HepG2 (cell line): ENCODE data around the gene ZNF485. TPM values are rescaled to one million over a fixed set of nuclear protein-coding genes. Genes with fewer than 3 reads are reported as not detected.

Source experiments
- CBX2 ChIP-seq, 2 experiments: fragments of 200-600 bp in 1 of 2; sonication (generic); formaldehyde crosslinking in 1 of 2; IDR thresholded peaks; 2 replicates each; pipeline versions ENCODE4 v1.7.0 to v1.8.1; 2018 to 2022; ENCODE audit warnings: low read depth in 2 of 2, low read length in 1 of 2, mild to moderate bottlenecking in 1 of 2, missing genetic modification reagents in 1 of 2
- CEBPB ChIP-seq: IDR thresholded peaks from 2 replicates; pipeline ENCODE4 v1.6.1; 2011; ENCODE audit warnings: low read depth, low read length, improper control_type of control experiment, borderline replicate concordance
- CREB1 ChIP-seq, 2 experiments: fragments of 450-650 bp in 1 of 2; IDR thresholded peaks; 2 replicates each; pipeline ENCODE4 v1.6.1; 2016 to 2017; ENCODE audit warnings: control low read depth in 1 of 2, mild to moderate bottlenecking in 1 of 2, missing compliant biosample characterization in 1 of 2, missing genetic modification characterization in 1 of 2
- CREBL2 ChIP-seq: sonication (generic); formaldehyde crosslinking; IDR thresholded peaks from 2 replicates; pipeline ENCODE4 v1.8.1; 2023; ENCODE audit warnings: missing genetic modification reagents, mild to moderate bottlenecking, borderline replicate concordance
- HDAC1 ChIP-seq: sonication (generic); formaldehyde crosslinking; IDR thresholded peaks from 2 replicates; pipeline ENCODE4 v1.5.1; 2020; ENCODE audit warnings: mild to moderate bottlenecking, missing genetic modification reagents
- KDM2A ChIP-seq: sonication (generic); formaldehyde crosslinking; IDR thresholded peaks from 2 replicates; pipeline ENCODE4 v1.4.0; 2020; ENCODE audit warnings: low read depth, missing genetic modification reagents, borderline replicate concordance
- MYC ChIP-seq: sonication (generic); formaldehyde crosslinking; IDR thresholded peaks from 2 replicates; pipeline ENCODE4 v1.9.0; 2021; ENCODE audit warnings: missing genetic modification reagents, borderline replicate concordance
- SIN3B ChIP-seq: fragments of 150-350 bp; IDR thresholded peaks from 2 replicates; pipeline ENCODE4 v1.6.1; 2014; ENCODE audit warnings: low read length
- SIX4 ChIP-seq: sonication (generic); formaldehyde crosslinking; IDR thresholded peaks from 2 replicates; pipeline ENCODE4 v1.4.0; 2020; ENCODE audit warnings: missing genetic modification reagents
- TCF12 ChIP-seq, 2 experiments: fragments of 450-650 bp in 1 of 2; sonication (generic) in 1 of 2; formaldehyde crosslinking in 1 of 2; IDR thresholded peaks; 2 replicates each; pipeline versions ENCODE4 v1.6.1 to v1.8.0; 2017 to 2022; ENCODE audit warnings: antibody characterized with exemption in 1 of 2, mild to moderate bottlenecking in 1 of 2, missing genetic modification reagents in 1 of 2, moderate library complexity in 1 of 2
- TERF1 ChIP-seq: sonication (generic); formaldehyde crosslinking; IDR thresholded peaks from 2 replicates; pipeline ENCODE4 v1.8.0; 2022; ENCODE audit warnings: mild to moderate bottlenecking, missing genetic modification reagents, moderate library complexity
- THAP8 ChIP-seq: sonication (generic); formaldehyde crosslinking; IDR thresholded peaks from 2 replicates; pipeline ENCODE4 v1.5.1; 2020; ENCODE audit warnings: missing genetic modification reagents, mild to moderate bottlenecking, borderline replicate concordance
- TOPORS ChIP-seq: sonication (generic); formaldehyde crosslinking; IDR thresholded peaks from 2 replicates; pipeline ENCODE4 v1.8.0; 2023; ENCODE audit warnings: mild to moderate bottlenecking, missing genetic modification reagents
- ZBTB26 ChIP-seq: IDR thresholded peaks from 2 replicates; pipeline ENCODE4 v1.6.1; 2016; ENCODE audit warnings: missing compliant biosample characterization, missing genetic modification reagents, borderline replicate concordance
- ZBTB7A ChIP-seq: sonication (generic); formaldehyde crosslinking; IDR thresholded peaks from 2 replicates; pipeline ENCODE4 v1.8.0; 2022; ENCODE audit warnings: mild to moderate bottlenecking, missing genetic modification reagents
- ZFAT ChIP-seq: sonication (generic); formaldehyde crosslinking; conservative IDR thresholded peaks from 2 replicates; pipeline ENCODE4 v1.8.1; 2023; ENCODE audit warnings: missing genetic modification reagents, inconsistent platforms
- ZNF260 ChIP-seq: sonication (generic); formaldehyde crosslinking; IDR thresholded peaks from 2 replicates; pipeline ENCODE4 v1.4.0; 2020; ENCODE audit warnings: missing genetic modification reagents, low read depth, mild to moderate bottlenecking, borderline replicate concordance
- ZNF292 ChIP-seq: sonication (generic); formaldehyde crosslinking; IDR thresholded peaks from 2 replicates; pipeline ENCODE4 v1.8.1; 2022; ENCODE audit warnings: mild to moderate bottlenecking, low read depth, missing genetic modification reagents, borderline replicate concordance
- ZNF317 ChIP-seq: sonication (generic); formaldehyde crosslinking; IDR thresholded peaks from 2 replicates; pipeline ENCODE4 v1.5.0; 2020; ENCODE audit warnings: mild to moderate bottlenecking, missing genetic modification reagents
- ZNF337 ChIP-seq: sonication (generic); formaldehyde crosslinking; IDR thresholded peaks from 2 replicates; pipeline ENCODE4 v1.5.1; 2020; ENCODE audit warnings: missing genetic modification reagents, low read depth, mild to moderate bottlenecking, borderline replicate concordance
- ZNF460 ChIP-seq: sonication (generic); formaldehyde crosslinking; IDR thresholded peaks from 2 replicates; pipeline ENCODE4 v1.5.1; 2020; ENCODE audit warnings: missing genetic modification reagents, mild to moderate bottlenecking, borderline replicate concordance
- ZNF577 ChIP-seq: sonication (generic); formaldehyde crosslinking; IDR thresholded peaks from 2 replicates; pipeline ENCODE4 v1.4.0; 2020; ENCODE audit warnings: mild to moderate bottlenecking, low read depth, missing genetic modification reagents, borderline replicate concordance
- ZNF672 ChIP-seq: sonication (generic); formaldehyde crosslinking; IDR thresholded peaks from 2 replicates; pipeline ENCODE4 v1.8.1; 2022; ENCODE audit warnings: missing genetic modification reagents
- ZNF75D ChIP-seq: sonication (generic); formaldehyde crosslinking; IDR thresholded peaks from 2 replicates; pipeline ENCODE4 v1.8.1; 2023; ENCODE audit warnings: missing genetic modification reagents, mild to moderate bottlenecking, borderline replicate concordance
- ZNF776 ChIP-seq: sonication (generic); formaldehyde crosslinking; IDR thresholded peaks from 2 replicates; pipeline ENCODE4 v1.4.0; 2020; ENCODE audit warnings: mild to moderate bottlenecking, missing genetic modification reagents
- ZZZ3 ChIP-seq: sonication (generic); formaldehyde crosslinking; IDR thresholded peaks from 2 replicates; pipeline ENCODE4 v1.4.0; 2020; ENCODE audit warnings: missing genetic modification reagents, mild to moderate bottlenecking, borderline replicate concordance
- polyA plus RNA-seq, 8 experiments: library from polyadenylated mRNA; depleted of rRNA in 3 of 8; stranded (reverse) in 7 of 8; unstranded in 1 of 8; fragments of >200 nt; fragmentation: Illumina TruSeq in 4 of 8; extraction: Trizol in 4 of 8; gene quantifications; 2 replicates each; pipeline versions ENCODE4 v1.2.1 to v1.2.3, GENCODE V29; 2011 to 2016; ENCODE audit warnings: low read depth in 4 of 8, missing spikeins in 1 of 8, mixed read lengths in 1 of 8; ENCODE audit not compliant: insufficient read depth in 1 of 8
- total RNA-seq, 5 experiments: library from RNA; depleted of rRNA; stranded (reverse); fragments of >200 nt; fragmentation: Illumina TruSeq; extraction: Trizol; gene quantifications; 2 replicates each; pipeline ENCODE4 v1.2.3, GENCODE V29; 2016; ENCODE audit warnings: low read depth in 1 of 5

Gene ZNF485
- total and polyA plus RNA-seq, 2 of the 13 experiments (the other 11 are each of a cell fraction or from before 2014, with no cell fraction given): 1.4 to 3.3 TPM

- TF ChIP-seq TERF1 (no peak), CBX2 (IDR thresholded peaks at IDR 0.05; ENCODE audit: low read depth, low read length) (no peak), CBX2 (CRISPR knock-in tag; IDR thresholded peaks at IDR 0.05; ENCODE audit: low read depth) (no peak), ZBTB7A (CRISPR knock-in tag) (no peak), ZNF260 (CRISPR knock-in tag) (no peak), CREBL2 (CRISPR knock-in tag) (no peak), SIN3B (no peak), ZNF460 (no peak), ZNF577 (no peak), THAP8 (CRISPR knock-in tag) (no peak), ZNF672 (no peak), ZNF776 (CRISPR knock-in tag) (no peak), ZBTB26 (CRISPR knock-in tag) (no peak), ZZZ3 (CRISPR knock-in tag) (no peak), CREB1 (IDR thresholded peaks at IDR 0.05) (no peak), CREB1 (CRISPR knock-in tag; IDR thresholded peaks at IDR 0.05) (no peak), ZNF75D (CRISPR knock-in tag) (no peak), HDAC1 (CRISPR knock-in tag) (peak; percentile 58; the same call in 1 of the 2 replicates), SIX4 (CRISPR knock-in tag) (no peak), ZFAT (CRISPR knock-in tag) (no peak), KDM2A (no peak; the same call in 1 of the 2 replicates), TOPORS (no peak), TCF12 (IDR thresholded peaks at IDR 0.05) (no peak), TCF12 (CRISPR knock-in tag; IDR thresholded peaks at IDR 0.05) (no peak), ZNF337 (CRISPR knock-in tag) (no peak), MYC (CRISPR knock-in tag) (peak; percentile 94), ZNF292 (CRISPR knock-in tag) (peak; percentile 4; the same call in 1 of the 2 replicates), ZNF317 (CRISPR knock-in tag) (no peak), CEBPB (no peak)
These were observed at the start of gene ZNF485 (continued) for GRCh38 chr10:43606323-43607198.
